SK-N-SH (cell line): ENCODE results near the gene CNOT4.

Experiments used
- FOSL2 ChIP-seq: IDR thresholded peaks from 2 replicates; pipeline ENCODE4 v1.4.0; 2012; ENCODE audit warnings: low read depth, mild to moderate bottlenecking, moderate library complexity, borderline replicate concordance
- JUND ChIP-seq: IDR thresholded peaks from 2 replicates; pipeline ENCODE4 v1.4.0; 2012
- RAD21 ChIP-seq: IDR thresholded peaks from 2 replicates; pipeline ENCODE4 v1.6.1; 2012; ENCODE audit warnings: mild to moderate bottlenecking, low read length
- RXRA ChIP-seq: IDR thresholded peaks from 2 replicates; pipeline ENCODE4 v1.4.0; 2012; ENCODE audit warnings: low read depth, mild to moderate bottlenecking, borderline replicate concordance
- TAF1 ChIP-seq: IDR thresholded peaks from 2 replicates; pipeline ENCODE4 v1.6.1; 2012; ENCODE audit warnings: low read depth, mild to moderate bottlenecking, low read length, moderate library complexity, borderline replicate concordance
- YY1 ChIP-seq: IDR thresholded peaks from 2 replicates; pipeline ENCODE4 v1.4.0; 2012; ENCODE audit warnings: low read depth, mild to moderate bottlenecking
- TF ChIP-seq, protein P1 (sequence below): fragments of 200-600 bp; sonication (generic); IDR thresholded peaks from 2 replicates; pipeline ENCODE4 v1.6.1; 2017; ENCODE audit warnings: antibody characterized with exemption, mild to moderate bottlenecking, moderate library complexity
- TF ChIP-seq, protein P2 (sequence below): IDR thresholded peaks from 2 replicates; pipeline ENCODE4; 2012
- TF ChIP-seq, protein P3 (sequence below): IDR thresholded peaks from 2 replicates; pipeline ENCODE4 v1.6.1; 2012; ENCODE audit warnings: mild to moderate bottlenecking, low read depth, low read length, moderate library complexity

DNA sequence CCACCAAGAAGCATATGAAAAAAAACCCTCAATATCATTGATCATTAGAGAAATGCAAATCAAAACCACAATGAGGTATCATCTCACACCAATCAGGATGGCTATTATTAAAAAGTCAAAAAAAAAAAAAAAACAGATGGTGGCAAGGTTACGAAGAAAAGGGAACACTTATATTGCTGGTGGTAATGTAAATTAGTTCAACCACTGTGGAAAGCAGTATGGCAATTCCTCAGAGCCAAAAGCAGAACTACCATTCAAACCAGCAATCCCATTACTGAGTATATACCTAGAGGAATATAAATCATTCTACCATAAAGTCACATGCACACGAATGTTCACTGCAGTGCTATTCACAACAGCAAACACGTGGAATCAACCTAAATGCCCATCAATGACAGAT is 46.0 kb downstream of the CNOT4 start:
- TF ChIP-seq, protein P1, sequence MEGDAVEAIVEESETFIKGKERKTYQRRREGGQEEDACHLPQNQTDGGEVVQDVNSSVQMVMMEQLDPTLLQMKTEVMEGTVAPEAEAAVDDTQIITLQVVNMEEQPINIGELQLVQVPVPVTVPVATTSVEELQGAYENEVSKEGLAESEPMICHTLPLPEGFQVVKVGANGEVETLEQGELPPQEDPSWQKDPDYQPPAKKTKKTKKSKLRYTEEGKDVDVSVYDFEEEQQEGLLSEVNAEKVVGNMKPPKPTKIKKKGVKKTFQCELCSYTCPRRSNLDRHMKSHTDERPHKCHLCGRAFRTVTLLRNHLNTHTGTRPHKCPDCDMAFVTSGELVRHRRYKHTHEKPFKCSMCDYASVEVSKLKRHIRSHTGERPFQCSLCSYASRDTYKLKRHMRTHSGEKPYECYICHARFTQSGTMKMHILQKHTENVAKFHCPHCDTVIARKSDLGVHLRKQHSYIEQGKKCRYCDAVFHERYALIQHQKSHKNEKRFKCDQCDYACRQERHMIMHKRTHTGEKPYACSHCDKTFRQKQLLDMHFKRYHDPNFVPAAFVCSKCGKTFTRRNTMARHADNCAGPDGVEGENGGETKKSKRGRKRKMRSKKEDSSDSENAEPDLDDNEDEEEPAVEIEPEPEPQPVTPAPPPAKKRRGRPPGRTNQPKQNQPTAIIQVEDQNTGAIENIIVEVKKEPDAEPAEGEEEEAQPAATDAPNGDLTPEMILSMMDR, result no peak
- TF ChIP-seq YY1 (no peak), JUND (no peak), RAD21 (no peak), TAF1 (no peak), RXRA (no peak), FOSL2 (no peak)
- TF ChIP-seq, protein P2, sequence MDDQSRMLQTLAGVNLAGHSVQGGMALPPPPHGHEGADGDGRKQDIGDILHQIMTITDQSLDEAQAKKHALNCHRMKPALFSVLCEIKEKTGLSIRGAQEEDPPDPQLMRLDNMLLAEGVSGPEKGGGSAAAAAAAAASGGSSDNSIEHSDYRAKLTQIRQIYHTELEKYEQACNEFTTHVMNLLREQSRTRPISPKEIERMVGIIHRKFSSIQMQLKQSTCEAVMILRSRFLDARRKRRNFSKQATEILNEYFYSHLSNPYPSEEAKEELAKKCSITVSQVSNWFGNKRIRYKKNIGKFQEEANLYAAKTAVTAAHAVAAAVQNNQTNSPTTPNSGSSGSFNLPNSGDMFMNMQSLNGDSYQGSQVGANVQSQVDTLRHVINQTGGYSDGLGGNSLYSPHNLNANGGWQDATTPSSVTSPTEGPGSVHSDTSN, result no peak
- TF ChIP-seq, protein P3, sequence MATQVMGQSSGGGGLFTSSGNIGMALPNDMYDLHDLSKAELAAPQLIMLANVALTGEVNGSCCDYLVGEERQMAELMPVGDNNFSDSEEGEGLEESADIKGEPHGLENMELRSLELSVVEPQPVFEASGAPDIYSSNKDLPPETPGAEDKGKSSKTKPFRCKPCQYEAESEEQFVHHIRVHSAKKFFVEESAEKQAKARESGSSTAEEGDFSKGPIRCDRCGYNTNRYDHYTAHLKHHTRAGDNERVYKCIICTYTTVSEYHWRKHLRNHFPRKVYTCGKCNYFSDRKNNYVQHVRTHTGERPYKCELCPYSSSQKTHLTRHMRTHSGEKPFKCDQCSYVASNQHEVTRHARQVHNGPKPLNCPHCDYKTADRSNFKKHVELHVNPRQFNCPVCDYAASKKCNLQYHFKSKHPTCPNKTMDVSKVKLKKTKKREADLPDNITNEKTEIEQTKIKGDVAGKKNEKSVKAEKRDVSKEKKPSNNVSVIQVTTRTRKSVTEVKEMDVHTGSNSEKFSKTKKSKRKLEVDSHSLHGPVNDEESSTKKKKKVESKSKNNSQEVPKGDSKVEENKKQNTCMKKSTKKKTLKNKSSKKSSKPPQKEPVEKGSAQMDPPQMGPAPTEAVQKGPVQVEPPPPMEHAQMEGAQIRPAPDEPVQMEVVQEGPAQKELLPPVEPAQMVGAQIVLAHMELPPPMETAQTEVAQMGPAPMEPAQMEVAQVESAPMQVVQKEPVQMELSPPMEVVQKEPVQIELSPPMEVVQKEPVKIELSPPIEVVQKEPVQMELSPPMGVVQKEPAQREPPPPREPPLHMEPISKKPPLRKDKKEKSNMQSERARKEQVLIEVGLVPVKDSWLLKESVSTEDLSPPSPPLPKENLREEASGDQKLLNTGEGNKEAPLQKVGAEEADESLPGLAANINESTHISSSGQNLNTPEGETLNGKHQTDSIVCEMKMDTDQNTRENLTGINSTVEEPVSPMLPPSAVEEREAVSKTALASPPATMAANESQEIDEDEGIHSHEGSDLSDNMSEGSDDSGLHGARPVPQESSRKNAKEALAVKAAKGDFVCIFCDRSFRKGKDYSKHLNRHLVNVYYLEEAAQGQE, result no peak
